CD14-positive monocyte (primary cell): Measurements from ENCODE around the gene TBX10. TPM values are rescaled to one million over a fixed set of nuclear protein-coding genes. Genes with fewer than 3 reads are reported as not detected.

ENCODE experiments used
- DNase-seq, 3 donors: peaks; one replicate each; pipeline ENCODE4 v3.0.0-alpha.2; 2011 to 2022
- H2AFZ ChIP-seq: 2 replicates; pipeline ENCODE4 v1.6.0; 2012; ENCODE audit warnings: mild to moderate bottlenecking, low read depth, low read length, inconsistent platforms; ENCODE audit not compliant: insufficient read depth, poor library complexity, severe bottlenecking
- H3K27ac ChIP-seq, 2 donors: 1 replicate in 1 of 2; 2 replicates in 1 of 2; pipeline ENCODE4 v1.5.1; 2012 to 2013; ENCODE audit warnings: low read length in 2 of 2, control low read depth in 1 of 2, inconsistent platforms in 1 of 2, low read depth in 1 of 2, mild to moderate bottlenecking in 1 of 2
- H3K27me3 ChIP-seq, 2 donors: one replicate each; pipeline versions ENCODE4 v1.6.0 to v1.6.1; 2011 to 2013; ENCODE audit warnings: low read length in 2 of 2; ENCODE audit not compliant: control insufficient read depth in 2 of 2, insufficient read depth in 2 of 2
- H3K36me3 ChIP-seq, 2 donors: replicated peaks in 1 of 2; 1 replicate in 1 of 2; 2 replicates in 1 of 2; pipeline versions ENCODE4 v1.5.1 to v1.6.1; 2012 to 2013; ENCODE audit warnings: low read length in 2 of 2, control low read depth in 1 of 2, inconsistent platforms in 1 of 2, mild to moderate bottlenecking in 1 of 2; ENCODE audit not compliant: insufficient read depth in 2 of 2, control insufficient read depth in 1 of 2
- H3K4me1 ChIP-seq, 2 donors: 1 replicate in 1 of 2; 2 replicates in 1 of 2; pipeline versions ENCODE4 v1.5.1 to v1.6.1; 2012 to 2013; ENCODE audit warnings: low read length in 2 of 2, control low read depth in 1 of 2, inconsistent platforms in 1 of 2, mild to moderate bottlenecking in 1 of 2, moderate library complexity in 1 of 2; ENCODE audit not compliant: insufficient read depth in 2 of 2, control insufficient read depth in 1 of 2
- H3K4me2 ChIP-seq: replicated peaks from 2 replicates; pipeline ENCODE3; 2012; ENCODE audit warnings: low read length, moderate library complexity, mild to moderate bottlenecking; ENCODE audit not compliant: poor library complexity, severe bottlenecking; ENCODE audit errors: extremely low read depth
- H3K4me3 ChIP-seq, 3 experiments: fragments of 200-600 bp in 1 of 3; sonication (generic) in 1 of 3; replicated peaks in 1 of 3; 1 replicate in 2 of 3; 2 replicates in 1 of 3; pipeline ENCODE4 v1.5.1; 2011 to 2013; ENCODE audit warnings: low read length in 3 of 3, mild to moderate bottlenecking in 3 of 3, control low read depth in 2 of 3, low read depth in 2 of 3, inconsistent platforms in 1 of 3, moderate library complexity in 1 of 3
- H3K79me2 ChIP-seq: 2 replicates; pipeline ENCODE4 v1.6.0; 2012; ENCODE audit warnings: mild to moderate bottlenecking, control low read depth, inconsistent platforms, low read length, moderate library complexity; ENCODE audit not compliant: insufficient read depth
- H3K9ac ChIP-seq: 2 replicates; pipeline ENCODE4 v1.6.0; 2017; ENCODE audit warnings: low read length, mild to moderate bottlenecking; ENCODE audit not compliant: insufficient read depth, poor library complexity, severe bottlenecking
- H3K9me3 ChIP-seq, 2 donors: replicated peaks in 1 of 2; 1 replicate in 1 of 2; 2 replicates in 1 of 2; pipeline versions ENCODE4 v1.5.1 to v1.6.1; 2012 to 2013; ENCODE audit warnings: low read length in 2 of 2, control low read depth in 1 of 2; ENCODE audit not compliant: control insufficient read depth in 1 of 2, insufficient read depth in 1 of 2
- H4K20me1 ChIP-seq: 2 replicates; pipeline ENCODE4 v1.6.0; 2012; ENCODE audit warnings: mild to moderate bottlenecking, low read length, control low read depth, moderate library complexity; ENCODE audit not compliant: insufficient read depth
- H3K27ac Mint-ChIP-seq, 7 donors: one replicate each; pipeline ENCODE4 v1.8.0; 2020; ENCODE audit warnings: mild to moderate bottlenecking in 7 of 7, mixed read lengths in 7 of 7, moderate library complexity in 6 of 7, inconsistent platforms in 2 of 7
- H3K27me3 Mint-ChIP-seq, 3 donors: one replicate each; pipeline ENCODE4 v1.8.0; 2021 to 2022; ENCODE audit warnings: low read depth in 3 of 3, mild to moderate bottlenecking in 3 of 3, mixed read lengths in 3 of 3, moderate library complexity in 3 of 3, inconsistent platforms in 1 of 3
- H3K36me3 Mint-ChIP-seq, 2 donors: one replicate each; pipeline ENCODE4 v1.8.0; 2020; ENCODE audit warnings: mixed read lengths in 2 of 2, inconsistent platforms in 1 of 2, mild to moderate bottlenecking in 1 of 2
- H3K4me1 Mint-ChIP-seq: one replicate; pipeline ENCODE4 v1.8.0; 2020; ENCODE audit warnings: mild to moderate bottlenecking, mixed read lengths
- H3K4me3 Mint-ChIP-seq, 2 donors: one replicate each; pipeline ENCODE4 v1.8.0; 2020; ENCODE audit warnings: mild to moderate bottlenecking in 2 of 2, mixed read lengths in 2 of 2, moderate library complexity in 1 of 2
- H3K9me3 Mint-ChIP-seq, 7 donors: one replicate each; pipeline ENCODE4 v1.8.0; 2020 to 2022; ENCODE audit warnings: mixed read lengths in 7 of 7, mild to moderate bottlenecking in 6 of 7, moderate library complexity in 6 of 7, inconsistent platforms in 2 of 7
- WGBS: methylation state at CpG from one replicate; pipeline ENCODE4 v1.1.5; 2013; ENCODE audit warnings: missing lambda C conversion rate; ENCODE audit not compliant: insufficient coverage; 5-methylcytosine and 5-hydroxymethylcytosine counted together
- intact Hi-C, 2 donors: fragments of 100-400 bp; cut with micrococcal nuclease; formaldehyde crosslinking; loops; one replicate each; pipeline versions ENCODE4 v1.15.0 to v1.15.1; 2023
- polyA plus RNA-seq, 3 donors: library from polyadenylated mRNA; depleted of rRNA in 1 of 3; unstranded in 2 of 3; stranded (reverse) in 1 of 3; fragments of 300-500 nt in 2 of 3; fragments of >200 nt in 1 of 3; fragmentation: Illumina TruSeq in 2 of 3; gene quantifications; 1 replicate in 2 of 3; 2 replicates in 1 of 3; pipeline ENCODE4 v1.2.3, GENCODE V29; 2012 to 2021
- TF ChIP-seq, protein P1 (sequence below): fragments of 200-600 bp; IDR thresholded peaks from one replicate; pipeline ENCODE4 v1.8.0; 2022; ENCODE audit warnings: antibody characterized with exemption, mild to moderate bottlenecking

The TBX10 gene
- polyA plus RNA-seq, 3 donors = not detected

- H3K4me3 ChIP-seq = peak overlapping the region in 1 of 3 experiments; percentile 82
- TF ChIP-seq, protein P1, sequence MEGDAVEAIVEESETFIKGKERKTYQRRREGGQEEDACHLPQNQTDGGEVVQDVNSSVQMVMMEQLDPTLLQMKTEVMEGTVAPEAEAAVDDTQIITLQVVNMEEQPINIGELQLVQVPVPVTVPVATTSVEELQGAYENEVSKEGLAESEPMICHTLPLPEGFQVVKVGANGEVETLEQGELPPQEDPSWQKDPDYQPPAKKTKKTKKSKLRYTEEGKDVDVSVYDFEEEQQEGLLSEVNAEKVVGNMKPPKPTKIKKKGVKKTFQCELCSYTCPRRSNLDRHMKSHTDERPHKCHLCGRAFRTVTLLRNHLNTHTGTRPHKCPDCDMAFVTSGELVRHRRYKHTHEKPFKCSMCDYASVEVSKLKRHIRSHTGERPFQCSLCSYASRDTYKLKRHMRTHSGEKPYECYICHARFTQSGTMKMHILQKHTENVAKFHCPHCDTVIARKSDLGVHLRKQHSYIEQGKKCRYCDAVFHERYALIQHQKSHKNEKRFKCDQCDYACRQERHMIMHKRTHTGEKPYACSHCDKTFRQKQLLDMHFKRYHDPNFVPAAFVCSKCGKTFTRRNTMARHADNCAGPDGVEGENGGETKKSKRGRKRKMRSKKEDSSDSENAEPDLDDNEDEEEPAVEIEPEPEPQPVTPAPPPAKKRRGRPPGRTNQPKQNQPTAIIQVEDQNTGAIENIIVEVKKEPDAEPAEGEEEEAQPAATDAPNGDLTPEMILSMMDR = no peak
- peak overlapping the region; percentile 60 to 96 (median 87) for H3K27ac Mint-ChIP-seq
- peaks cover 63 to 71% of the 10 kb centered on the region in 2 donors for H3K4me1 ChIP-seq
- H3K9me3 Mint-ChIP-seq = peaks cover 0 to 13% (median 3%) of the 10 kb centered on the region in 7 donors
- H3K27ac ChIP-seq = peak overlapping the region; percentile 78 to 89
- peaks cover 18 to 30% of the 10 kb centered on the region in 2 donors for H3K36me3 ChIP-seq
- H3K27me3 Mint-ChIP-seq = peaks cover 0 to 4% (median 2%) of the 10 kb centered on the region in 3 donors
- peaks cover 0 to 2% of the 10 kb centered on the region in 2 donors for H3K9me3 ChIP-seq
- no peak for DNase-seq
- intact Hi-C loops = no loop called here
- peaks cover 23% of the 10 kb centered on the region for H3K79me2 ChIP-seq
- peaks cover 28% of the 10 kb centered on the region for H4K20me1 ChIP-seq
- no peak overlapping the region for H3K9ac ChIP-seq
- H3K36me3 Mint-ChIP-seq = peaks cover 42 to 45% of the 10 kb centered on the region in 2 donors
- WGBS = 98% methylated on average over 4 of the region's 4 CpGs
- peak overlapping the region in 1 of 2 donors; percentile 53 for H3K4me3 Mint-ChIP-seq
- peaks cover 65% of the 10 kb centered on the region for H3K4me1 Mint-ChIP-seq
- H3K4me2 ChIP-seq = peak overlapping the region; percentile 83
- H3K27me3 ChIP-seq = no peaks in the 10 kb centered on the region
- H2AFZ ChIP-seq = no peak overlapping the region
Measured at GRCh38 chr11:67585911-67586310, 53.7 kb downstream of the TBX10 start.

GRCh38 chr11:67584881-67585873, 54.4 kb downstream of the TBX10 start:
- TF ChIP-seq, protein P1 = no peak
- Mint-ChIP-seq H3K36me3 (peaks cover 38 to 45% of the 10 kb centered on the region in 2 donors), H3K9me3 (peaks cover 0 to 13% (median 3%) of the 10 kb centered on the region in 7 donors), H3K27me3 (peaks cover 4 to 6% (median 5%) of the 10 kb centered on the region in 3 donors), H3K4me1 (peaks cover 65% of the 10 kb centered on the region), H3K4me3 (peak overlapping the region; percentile 81 to 90), H3K27ac (peak overlapping the region in 6 of 7 donors; percentile 68 to 96 (median 90))
- peak overlapping the region; percentile 83 for H3K9ac ChIP-seq
- H3K9me3 ChIP-seq = peaks cover 0 to 2% of the 10 kb centered on the region in 2 donors
- H3K4me2 ChIP-seq = peak overlapping the region; percentile 83
- intact Hi-C loops = no loop called here
- peaks cover 18 to 30% of the 10 kb centered on the region in 2 donors for H3K36me3 ChIP-seq
- H3K27ac ChIP-seq = peak overlapping the region; percentile 80 to 89
- DNase-seq = no peak
- H3K4me1 ChIP-seq = peaks cover 63 to 71% of the 10 kb centered on the region in 2 donors
- H3K27me3 ChIP-seq = no peaks in the 10 kb centered on the region
- 92% methylated on average over 18 of the region's 21 CpGs for WGBS
- no peak overlapping the region for H2AFZ ChIP-seq
- H3K4me3 ChIP-seq = peak overlapping the region in 2 of 3 experiments; percentile 67 to 82
- peaks cover 23% of the 10 kb centered on the region for H3K79me2 ChIP-seq
- H4K20me1 ChIP-seq = peaks cover 28% of the 10 kb centered on the region
